Measurements from ENCODE around the gene PJA2.
"Not testable (repeated sequence)": the region's sequence is repeated elsewhere in the genome, so short reads cannot be mapped to it uniquely, and the experiment has no call there.

Gene PJA2

DNA sequence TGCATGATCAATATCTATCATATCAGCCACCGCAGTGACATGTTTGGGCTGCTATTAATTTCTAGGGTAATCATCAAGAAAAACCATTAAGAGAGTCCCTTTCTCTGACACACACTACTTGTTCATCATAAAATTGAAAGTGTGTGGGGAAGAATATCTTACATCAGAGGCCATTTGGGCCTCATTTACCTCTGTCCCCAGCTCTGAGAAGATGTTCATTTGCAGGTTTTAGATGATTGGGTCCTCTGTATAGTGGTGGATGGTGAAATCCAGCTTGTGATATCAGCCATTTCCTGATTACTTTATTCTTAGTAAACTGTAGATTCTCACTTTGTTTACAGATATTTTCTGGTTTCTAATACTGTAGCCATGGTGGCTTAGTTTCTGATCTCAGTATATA is 29.8 kb upstream of the PJA2 start:
- no peaks in the 10 kb centered on the region for H3K4me1 ChIP-seq (ENCODE audit: low read depth, poor library complexity, severe bottlenecking)
- H3K79me2 ChIP-seq (ENCODE audit: insufficient read depth, low read depth): no peaks in the 10 kb centered on the region
- TF ChIP-seq, protein P1, sequence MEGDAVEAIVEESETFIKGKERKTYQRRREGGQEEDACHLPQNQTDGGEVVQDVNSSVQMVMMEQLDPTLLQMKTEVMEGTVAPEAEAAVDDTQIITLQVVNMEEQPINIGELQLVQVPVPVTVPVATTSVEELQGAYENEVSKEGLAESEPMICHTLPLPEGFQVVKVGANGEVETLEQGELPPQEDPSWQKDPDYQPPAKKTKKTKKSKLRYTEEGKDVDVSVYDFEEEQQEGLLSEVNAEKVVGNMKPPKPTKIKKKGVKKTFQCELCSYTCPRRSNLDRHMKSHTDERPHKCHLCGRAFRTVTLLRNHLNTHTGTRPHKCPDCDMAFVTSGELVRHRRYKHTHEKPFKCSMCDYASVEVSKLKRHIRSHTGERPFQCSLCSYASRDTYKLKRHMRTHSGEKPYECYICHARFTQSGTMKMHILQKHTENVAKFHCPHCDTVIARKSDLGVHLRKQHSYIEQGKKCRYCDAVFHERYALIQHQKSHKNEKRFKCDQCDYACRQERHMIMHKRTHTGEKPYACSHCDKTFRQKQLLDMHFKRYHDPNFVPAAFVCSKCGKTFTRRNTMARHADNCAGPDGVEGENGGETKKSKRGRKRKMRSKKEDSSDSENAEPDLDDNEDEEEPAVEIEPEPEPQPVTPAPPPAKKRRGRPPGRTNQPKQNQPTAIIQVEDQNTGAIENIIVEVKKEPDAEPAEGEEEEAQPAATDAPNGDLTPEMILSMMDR (conservative IDR thresholded peaks at IDR 0.05; ENCODE audit: low read depth, low read length): no peak
- no peak overlapping the region for H3K4me2 ChIP-seq
- no peak overlapping the region for H3K27ac ChIP-seq
- no peaks in the 10 kb centered on the region for H3K36me3 ChIP-seq (ENCODE audit: insufficient read depth)
- H3K27me3 ChIP-seq (ENCODE audit: insufficient read depth, low read depth): no peaks in the 10 kb centered on the region
- H2AFZ ChIP-seq (ENCODE audit: low read depth): no peak overlapping the region
- no peaks in the 10 kb centered on the region for H4K20me1 ChIP-seq (ENCODE audit: insufficient read depth)
- no peak overlapping the region for H3K4me3 ChIP-seq (IDR thresholded peaks at IDR 0.05; ENCODE audit: insufficient read depth, low read depth, low read length)
- H3K9ac ChIP-seq: no peak overlapping the region

GRCh38 chr5:109426075-109426474 is 16.3 kb upstream of the PJA2 start:
- Histone ChIP-seq H3K27ac (no peak overlapping the region), H3K4me1 (ENCODE audit: low read depth, poor library complexity, severe bottlenecking) (no peaks in the 10 kb centered on the region), H3K36me3 (ENCODE audit: insufficient read depth) (no peaks in the 10 kb centered on the region), H3K79me2 (ENCODE audit: insufficient read depth, low read depth) (no peaks in the 10 kb centered on the region), H3K4me2 (no peak overlapping the region), H3K4me3 (IDR thresholded peaks at IDR 0.05; ENCODE audit: insufficient read depth, low read depth, low read length) (no peak overlapping the region), H4K20me1 (ENCODE audit: insufficient read depth) (no peaks in the 10 kb centered on the region), H2AFZ (ENCODE audit: low read depth) (no peak overlapping the region), H3K9ac (no peak overlapping the region), H3K27me3 (ENCODE audit: insufficient read depth, low read depth) (no peaks in the 10 kb centered on the region)
- TF ChIP-seq, protein P1 (conservative IDR thresholded peaks at IDR 0.05; ENCODE audit: low read depth, low read length): no peak

DNA sequence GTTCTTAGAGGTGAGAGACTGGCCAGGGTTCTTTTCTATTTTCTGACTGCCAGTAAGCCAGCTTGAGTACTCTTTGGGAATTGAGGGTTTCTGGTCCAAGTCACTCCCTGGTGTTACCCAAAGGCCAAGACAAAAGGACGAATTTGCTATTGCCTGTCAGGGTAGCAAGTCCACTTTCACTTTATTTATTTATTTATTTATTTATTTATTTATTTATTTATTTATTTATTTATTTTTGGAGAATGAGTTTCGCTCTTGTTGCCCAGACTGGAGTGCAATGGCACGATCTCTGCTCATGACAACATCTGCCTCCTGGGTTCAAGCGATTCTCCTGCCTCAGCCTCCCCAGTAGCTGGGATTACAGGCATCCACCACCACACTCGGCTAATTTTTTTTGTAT is 15.7 kb upstream of the PJA2 start:
- not testable (repeated sequence) for H3K27me3 ChIP-seq (ENCODE audit: insufficient read depth, low read depth); H4K20me1 ChIP-seq (ENCODE audit: insufficient read depth); H3K4me1 ChIP-seq (ENCODE audit: low read depth, poor library complexity, severe bottlenecking); H3K4me2 ChIP-seq; H3K36me3 ChIP-seq (ENCODE audit: insufficient read depth); H2AFZ ChIP-seq (ENCODE audit: low read depth); H3K4me3 ChIP-seq (IDR thresholded peaks at IDR 0.05; ENCODE audit: insufficient read depth, low read depth, low read length); H3K27ac ChIP-seq; H3K79me2 ChIP-seq (ENCODE audit: insufficient read depth, low read depth); H3K9ac ChIP-seq

GRCh38 chr5:109421956-109422355 is 12.2 kb upstream of the PJA2 start:
- Histone ChIP-seq H3K4me2 (no peak overlapping the region), H2AFZ (ENCODE audit: low read depth) (no peak overlapping the region), H3K4me1 (ENCODE audit: low read depth, poor library complexity, severe bottlenecking) (no peaks in the 10 kb centered on the region), H3K27ac (no peak overlapping the region), H3K4me3 (IDR thresholded peaks at IDR 0.05; ENCODE audit: insufficient read depth, low read depth, low read length) (no peak overlapping the region), H4K20me1 (ENCODE audit: insufficient read depth) (no peaks in the 10 kb centered on the region), H3K36me3 (ENCODE audit: insufficient read depth) (no peaks in the 10 kb centered on the region), H3K27me3 (ENCODE audit: insufficient read depth, low read depth) (no peaks in the 10 kb centered on the region), H3K79me2 (ENCODE audit: insufficient read depth, low read depth) (no peaks in the 10 kb centered on the region), H3K9ac (no peak overlapping the region)
- TF ChIP-seq, protein P1 (conservative IDR thresholded peaks at IDR 0.05; ENCODE audit: low read depth, low read length): no peak

GRCh38 chr5:109418712-109419352 is 9.1 kb upstream of the PJA2 start:
- H3K4me3 ChIP-seq (IDR thresholded peaks at IDR 0.05; ENCODE audit: insufficient read depth, low read depth, low read length): no peak overlapping the region
- no peak overlapping the region for H3K9ac ChIP-seq
- no peak overlapping the region for H3K27ac ChIP-seq
- TF ChIP-seq, protein P1 (conservative IDR thresholded peaks at IDR 0.05; ENCODE audit: low read depth, low read length): no peak
- no peak overlapping the region for H3K4me2 ChIP-seq
- peaks cover 5% of the 10 kb centered on the region for H3K4me1 ChIP-seq (ENCODE audit: low read depth, poor library complexity, severe bottlenecking)
- no peak overlapping the region for H2AFZ ChIP-seq (ENCODE audit: low read depth)
- no peaks in the 10 kb centered on the region for H3K27me3 ChIP-seq (ENCODE audit: insufficient read depth, low read depth)
- H4K20me1 ChIP-seq (ENCODE audit: insufficient read depth): no peaks in the 10 kb centered on the region
- H3K36me3 ChIP-seq (ENCODE audit: insufficient read depth): no peaks in the 10 kb centered on the region
- no peaks in the 10 kb centered on the region for H3K79me2 ChIP-seq (ENCODE audit: insufficient read depth, low read depth)
